GM12878 (cell line): ENCODE data around the gene MYCT1. TPM values are rescaled to one million over a fixed set of nuclear protein-coding genes. Genes with fewer than 3 reads are reported as not detected.

Experiments
- ATAC-seq: fragments of 200-7000 bp; cut with Tn5 transposase; 3 replicates; pipeline ENCODE4 v1.9.1; 2020; ENCODE audit warnings: mild to moderate bottlenecking, moderate library complexity
- BruUV-seq: library from RNA; stranded (reverse); fragments of 400-500 nt; replicated peaks from 2 replicates; lab custom pipeline; 2021; lab: Mats Ljungman, UMichigan
- CTCF ChIA-PET: fragments of 300-600 bp; sonication (Branson Sonifier 250); formaldehyde crosslinking; extraction: SDS; loops from one replicate; lab custom pipeline; 2021; ENCODE audit warnings: inconsistent platforms; lab: Yijun Ruan, JAX
- POLR2A ChIA-PET: fragments of 350-600 bp; formaldehyde crosslinking; extraction: SDS; loops from one replicate; lab custom pipeline; 2021; ENCODE audit warnings: inconsistent platforms; lab: Charles Lee
- RAD21 ChIA-PET: fragments of 300-600 bp; sonication (Branson Sonifier 250); formaldehyde crosslinking; loops from one replicate; lab custom pipeline; 2023; ENCODE audit warnings: antibody characterized with exemption; ENCODE audit not compliant: unreplicated experiment; lab: Charles Lee
- SMC1A ChIA-PET: fragments of 300-600 bp; sonication (Branson Sonifier 250); formaldehyde crosslinking; loops from one replicate; lab custom pipeline; 2023; ENCODE audit not compliant: unreplicated experiment, uncharacterized antibody; lab: Charles Lee
- DNase-seq: peaks from one replicate; pipeline ENCODE4 v3.0.0-alpha.2; 2011; ENCODE audit warnings: low read depth, low spot score
- FAIRE-seq: peaks from 3 replicates; lab custom pipeline; 2011; peaks lifted over from hg19 to GRCh38; lab: Jason Lieb, UNC
- H2AFZ ChIP-seq: 2 replicates; pipeline ENCODE4 v1.6.0; 2011; ENCODE audit warnings: low read depth, low read length, control low read depth; ENCODE audit not compliant: control insufficient read depth
- H3K27ac ChIP-seq: 2 replicates; pipeline ENCODE4 v1.5.1; 2011; ENCODE audit warnings: control low read depth; ENCODE audit not compliant: control insufficient read depth, insufficient read depth
- H3K27me3 ChIP-seq, 2 experiments: replicated peaks in 1 of 2; 2 replicates each; pipeline versions ENCODE4 v1.6.0 to v1.6.1; 2011; ENCODE audit warnings: low read length in 1 of 2; ENCODE audit not compliant: control insufficient read depth in 2 of 2, insufficient read depth in 2 of 2
- H3K36me3 ChIP-seq, 2 experiments: 2 replicates each; pipeline ENCODE4 v1.5.1; 2011; ENCODE audit warnings: low read length in 1 of 2; ENCODE audit not compliant: control insufficient read depth in 2 of 2, insufficient read depth in 2 of 2
- H3K4me1 ChIP-seq: 2 replicates; pipeline ENCODE4 v1.6.1; 2011; ENCODE audit warnings: mild to moderate bottlenecking, low read length, moderate library complexity, mixed read lengths; ENCODE audit not compliant: control insufficient read depth, insufficient read depth
- H3K4me2 ChIP-seq: 2 replicates; pipeline ENCODE4 v1.6.0; 2011; ENCODE audit warnings: control low read depth; ENCODE audit not compliant: control insufficient read depth, insufficient read depth
- H3K4me3 ChIP-seq: fragments of 200-600 bp; sonication (generic); 2 replicates; pipeline ENCODE4 v1.5.1; 2016
- H3K79me2 ChIP-seq: 2 replicates; pipeline ENCODE4 v1.6.0; 2011; ENCODE audit warnings: low read length; ENCODE audit not compliant: control insufficient read depth, insufficient read depth
- H3K9ac ChIP-seq: 2 replicates; pipeline ENCODE4 v1.8.0; 2011; ENCODE audit warnings: low read length, control low read depth, mixed read lengths; ENCODE audit not compliant: control insufficient read depth, insufficient read depth
- H3K9me3 ChIP-seq: replicated peaks from 3 replicates; pipeline ENCODE4 v1.5.1; 2011; ENCODE audit warnings: mild to moderate bottlenecking, low read length; ENCODE audit not compliant: control insufficient read depth, insufficient read depth
- H4K20me1 ChIP-seq: 2 replicates; pipeline ENCODE4 v1.6.0; 2011; ENCODE audit not compliant: control insufficient read depth, insufficient read depth
- BHLHE40 ChIP-seq, 2 experiments: fragments of 450-650 bp in 1 of 2; IDR thresholded peaks; 2 replicates each; pipeline ENCODE4 v1.6.1; 2011 to 2017; ENCODE audit warnings: low read depth in 2 of 2, borderline replicate concordance in 1 of 2, improper control_type of control experiment in 1 of 2, low read length in 1 of 2, mild to moderate bottlenecking in 1 of 2
- BMI1 ChIP-seq: fragments of 450-650 bp; IDR thresholded peaks from 2 replicates; pipeline ENCODE4 v1.6.1; 2016; ENCODE audit warnings: mild to moderate bottlenecking, moderate library complexity, borderline replicate concordance
- CBX3 ChIP-seq: fragments of 200-600 bp; sonication (generic); IDR thresholded peaks from 2 replicates; pipeline ENCODE4 v1.6.1; 2016; ENCODE audit warnings: low read depth, borderline replicate concordance
- HDAC6 ChIP-seq: fragments of 200-600 bp; sonication (generic); IDR thresholded peaks from one replicate; pipeline ENCODE4 v1.8.0; 2017; ENCODE audit warnings: antibody characterized with exemption; ENCODE audit not compliant: unreplicated experiment
- PML ChIP-seq: IDR thresholded peaks from 2 replicates; pipeline ENCODE4 v1.6.1; 2012; ENCODE audit warnings: low read length, inconsistent platforms
- STAT3 ChIP-seq: IDR thresholded peaks from 2 replicates; pipeline ENCODE4 v1.6.1; 2011; ENCODE audit warnings: low read depth, low read length, improper control_type of control experiment
- TCF12 ChIP-seq: IDR thresholded peaks from 2 replicates; pipeline ENCODE4 v1.6.1; 2011; ENCODE audit warnings: low read depth, mild to moderate bottlenecking, low read length
- TCF7 ChIP-seq: IDR thresholded peaks from 2 replicates; pipeline ENCODE4 v1.6.1; 2014; ENCODE audit warnings: antibody characterized with exemption, borderline replicate concordance
- ZNF24 ChIP-seq: fragments of 450-650 bp; IDR thresholded peaks from 2 replicates; pipeline ENCODE4 v1.6.1; 2017; ENCODE audit warnings: antibody characterized with exemption, mild to moderate bottlenecking
- ZNF384 ChIP-seq: IDR thresholded peaks from 2 replicates; pipeline ENCODE4 v1.6.1; 2012; ENCODE audit warnings: low read depth, mild to moderate bottlenecking, low read length, improper control_type of control experiment, borderline replicate concordance
- WGBS: methylation state at CpG from one replicate; pipeline ENCODE4 v1.1.6; 2016; ENCODE audit warnings: low lambda C conversion rate; ENCODE audit not compliant: insufficient replicate concordance, insufficient coverage; ENCODE audit errors: missing lambda C conversion rate; 5-methylcytosine and 5-hydroxymethylcytosine counted together
- in situ Hi-C: fragments of 300-500 bp; cut with MboI; formaldehyde crosslinking; loops from 9 replicates; pipeline ENCODE4 v1.14.3; 2018; ENCODE audit warnings: mixed read lengths
- intact Hi-C: fragments of 100-400 bp; cut with micrococcal nuclease; formaldehyde crosslinking; loops from one replicate; pipeline ENCODE4 v1.14.2; 2022; ENCODE audit not compliant: unreplicated experiment
- polyA plus RNA-seq, 11 experiments: library from polyadenylated mRNA; depleted of rRNA in 4 of 11; unstranded in 6 of 11; stranded (reverse) in 5 of 11; fragments of >200 nt; fragmentation: Nextera tagmentation in 4 of 11; fragmentation: Illumina TruSeq in 1 of 11; extraction: Ambion mirVana in 4 of 11; extraction: Trizol in 1 of 11; gene quantifications; 1 replicate in 1 of 11; 2 replicates in 10 of 11; pipeline versions ENCODE4 v1.2.1 to v1.2.3, GENCODE V29; 2011 to 2016; ENCODE audit warnings: inconsistent platforms in 2 of 11, missing spikeins in 2 of 11, low read depth in 1 of 11
- total RNA-seq, 4 experiments: library from RNA; depleted of rRNA in 3 of 4; stranded (reverse); fragments of >200 nt in 3 of 4; fragmentation: Illumina TruSeq in 1 of 4; extraction: Trizol in 1 of 4; gene quantifications; 2 replicates each; pipeline versions ENCODE4 v1.2.1 to v1.2.3, GENCODE V29; 2013 to 2021
- TF ChIP-seq, protein P1 (sequence below), 3 experiments: IDR thresholded peaks in 2 of 3; conservative IDR thresholded peaks in 1 of 3; 2 replicates each; pipeline ENCODE4 v1.5.1; 2011; ENCODE audit warnings: low read depth in 3 of 3, low read length in 3 of 3, mild to moderate bottlenecking in 3 of 3, control low read depth in 2 of 3, moderate library complexity in 2 of 3, inconsistent platforms in 1 of 3, mixed read lengths in 1 of 3; ENCODE audit not compliant: control insufficient read depth in 2 of 3, insufficient read depth in 1 of 3; ENCODE audit errors: extremely low read depth in 1 of 3
- TF ChIP-seq, protein P2 (sequence below): fragments of 450-650 bp; conservative IDR thresholded peaks from 2 replicates; pipeline ENCODE4 v1.6.1; 2017; ENCODE audit warnings: mild to moderate bottlenecking, moderate library complexity

The MYCT1 gene
- total and polyA plus RNA-seq, 10 of the 15 experiments (the other 5 are each of a cell fraction or from before 2014, with no cell fraction given), result 0.15 TPM; not detected in 9

DNA sequence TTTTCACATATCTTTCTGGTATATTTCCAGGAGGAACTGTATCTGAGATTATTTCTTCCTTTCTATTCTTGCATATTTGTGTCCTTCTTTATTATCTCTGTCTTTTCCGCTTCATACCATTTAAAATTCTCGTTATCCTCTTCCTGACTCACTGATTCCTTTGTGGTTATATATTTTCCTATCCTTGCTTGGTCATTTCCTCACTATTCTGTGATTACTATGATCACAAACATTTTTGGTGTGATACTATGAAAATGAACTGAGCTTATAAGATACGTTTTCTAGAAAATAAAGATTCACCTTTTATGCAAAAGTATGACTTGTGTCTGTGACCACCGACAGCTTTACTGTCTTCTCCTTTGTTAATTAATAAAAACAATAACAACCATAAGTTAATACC lies 26.5 kb upstream of the MYCT1 start:
- ChIA-PET SMC1A (interaction anchor here (1.1 kb wide), 1 partner anchor 118 kb away, joined by 3 read pairs; no protein-coding TSS in a partner anchor), CTCF (interaction anchor here (1.2 to 2.2 kb wide), 2 partner anchors 28 to 119 kb away, joined by 3 to 6 read pairs; no protein-coding TSS in a partner anchor), RAD21 (no interaction called here), POLR2A (no interaction called here)
- FAIRE-seq (no peak), ATAC-seq (no peak), DNase-seq (no peak)
- no peak overlapping the region for H3K9ac ChIP-seq
- no peaks in the 10 kb centered on the region for H3K27me3 ChIP-seq
- no peaks in the 10 kb centered on the region for H4K20me1 ChIP-seq
- intact Hi-C loops, result no loop called here
- no peak overlapping the region for H3K27ac ChIP-seq
- TF ChIP-seq CBX3 (no peak), STAT3 (no peak), TCF12 (no peak), BHLHE40 (IDR thresholded peaks at IDR 0.05; ENCODE audit: borderline replicate concordance in 1 of 2, low read depth in 2 of 2, low read length in 1 of 2) (no peak)
- TF ChIP-seq, protein P1, sequence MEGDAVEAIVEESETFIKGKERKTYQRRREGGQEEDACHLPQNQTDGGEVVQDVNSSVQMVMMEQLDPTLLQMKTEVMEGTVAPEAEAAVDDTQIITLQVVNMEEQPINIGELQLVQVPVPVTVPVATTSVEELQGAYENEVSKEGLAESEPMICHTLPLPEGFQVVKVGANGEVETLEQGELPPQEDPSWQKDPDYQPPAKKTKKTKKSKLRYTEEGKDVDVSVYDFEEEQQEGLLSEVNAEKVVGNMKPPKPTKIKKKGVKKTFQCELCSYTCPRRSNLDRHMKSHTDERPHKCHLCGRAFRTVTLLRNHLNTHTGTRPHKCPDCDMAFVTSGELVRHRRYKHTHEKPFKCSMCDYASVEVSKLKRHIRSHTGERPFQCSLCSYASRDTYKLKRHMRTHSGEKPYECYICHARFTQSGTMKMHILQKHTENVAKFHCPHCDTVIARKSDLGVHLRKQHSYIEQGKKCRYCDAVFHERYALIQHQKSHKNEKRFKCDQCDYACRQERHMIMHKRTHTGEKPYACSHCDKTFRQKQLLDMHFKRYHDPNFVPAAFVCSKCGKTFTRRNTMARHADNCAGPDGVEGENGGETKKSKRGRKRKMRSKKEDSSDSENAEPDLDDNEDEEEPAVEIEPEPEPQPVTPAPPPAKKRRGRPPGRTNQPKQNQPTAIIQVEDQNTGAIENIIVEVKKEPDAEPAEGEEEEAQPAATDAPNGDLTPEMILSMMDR (IDR thresholded peaks at IDR 0.05 in 2 of 3, conservative IDR thresholded peaks at IDR 0.05 in 1 of 3; ENCODE audit: control insufficient read depth in 2 of 3, extremely low read depth in 1 of 3, insufficient read depth in 1 of 3, low read depth in 3 of 3, low read length in 3 of 3), result no peak
- no peaks in the 10 kb centered on the region for H3K79me2 ChIP-seq
- no peaks in the 10 kb centered on the region for H3K9me3 ChIP-seq
- H3K36me3 ChIP-seq, result no peaks in the 10 kb centered on the region
- H3K4me3 ChIP-seq, result no peak overlapping the region
- no TSS peak for BruUV-seq
- H3K4me1 ChIP-seq, result no peaks in the 10 kb centered on the region
- in situ Hi-C loops, result no loop called here
- 46% methylated on average over 4 of the region's 4 CpGs for WGBS
- H2AFZ ChIP-seq, result no peak overlapping the region
- H3K4me2 ChIP-seq, result no peak overlapping the region

DNA sequence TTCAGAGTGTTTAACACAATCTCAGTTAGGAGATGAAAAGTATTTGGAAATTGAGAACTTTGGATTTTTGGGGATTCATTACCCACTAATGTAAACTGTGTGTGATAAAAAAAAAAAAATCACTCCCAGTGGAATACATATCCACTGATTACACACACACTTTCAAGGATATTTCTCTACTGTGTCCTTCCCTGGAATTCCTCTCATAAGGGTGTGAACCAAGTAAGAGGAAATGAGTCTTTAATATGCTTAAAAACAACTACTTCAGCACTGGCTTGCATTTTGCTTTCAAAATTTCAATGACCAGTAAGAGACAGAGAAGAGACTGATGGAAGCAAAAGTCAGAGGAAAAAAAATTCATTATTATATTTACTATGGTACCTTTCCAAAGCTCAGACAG lies 24.5 kb upstream of the MYCT1 start:
- ATAC-seq, result no peak
- ChIA-PET SMC1A (interaction anchor here (0.7 kb wide), 1 partner anchor 275 kb away, joined by 3 read pairs; no protein-coding TSS in a partner anchor), RAD21 (no interaction called here), CTCF (no interaction called here), POLR2A (no interaction called here)
- H3K4me2 ChIP-seq, result no peak overlapping the region
- no TSS peak for BruUV-seq
- H3K27ac ChIP-seq, result no peak overlapping the region
- no peak overlapping the region for H3K4me3 ChIP-seq
- H3K9ac ChIP-seq, result no peak overlapping the region
- no peaks in the 10 kb centered on the region for H3K4me1 ChIP-seq
- intact Hi-C loops (no loop called here), in situ Hi-C loops (no loop called here)
- H3K9me3 ChIP-seq, result no peaks in the 10 kb centered on the region
- no peak overlapping the region for H2AFZ ChIP-seq
- FAIRE-seq, result no peak
- H4K20me1 ChIP-seq, result no peaks in the 10 kb centered on the region
- no peaks in the 10 kb centered on the region for H3K27me3 ChIP-seq
- no peak for DNase-seq
- no peaks in the 10 kb centered on the region for H3K79me2 ChIP-seq
- H3K36me3 ChIP-seq, result no peaks in the 10 kb centered on the region
- TF ChIP-seq, protein P2, sequence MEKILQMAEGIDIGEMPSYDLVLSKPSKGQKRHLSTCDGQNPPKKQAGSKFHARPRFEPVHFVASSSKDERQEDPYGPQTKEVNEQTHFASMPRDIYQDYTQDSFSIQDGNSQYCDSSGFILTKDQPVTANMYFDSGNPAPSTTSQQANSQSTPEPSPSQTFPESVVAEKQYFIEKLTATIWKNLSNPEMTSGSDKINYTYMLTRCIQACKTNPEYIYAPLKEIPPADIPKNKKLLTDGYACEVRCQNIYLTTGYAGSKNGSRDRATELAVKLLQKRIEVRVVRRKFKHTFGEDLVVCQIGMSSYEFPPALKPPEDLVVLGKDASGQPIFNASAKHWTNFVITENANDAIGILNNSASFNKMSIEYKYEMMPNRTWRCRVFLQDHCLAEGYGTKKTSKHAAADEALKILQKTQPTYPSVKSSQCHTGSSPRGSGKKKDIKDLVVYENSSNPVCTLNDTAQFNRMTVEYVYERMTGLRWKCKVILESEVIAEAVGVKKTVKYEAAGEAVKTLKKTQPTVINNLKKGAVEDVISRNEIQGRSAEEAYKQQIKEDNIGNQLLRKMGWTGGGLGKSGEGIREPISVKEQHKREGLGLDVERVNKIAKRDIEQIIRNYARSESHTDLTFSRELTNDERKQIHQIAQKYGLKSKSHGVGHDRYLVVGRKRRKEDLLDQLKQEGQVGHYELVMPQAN, result no peak
- TF ChIP-seq ZNF24 (no peak), TCF7 (no peak), HDAC6 (no peak), PML (no peak), BMI1 (no peak), ZNF384 (no peak)
